Endothelial cell of umbilical vein (primary cell): ENCODE results near the gene PDE1C. TPM values are rescaled to one million over a fixed set of nuclear protein-coding genes. Genes with fewer than 3 reads are reported as not detected.

Experiments used
- BruUV-seq: library from RNA; stranded (reverse); fragments of 400-500 nt; replicated peaks from 2 replicates; lab custom pipeline; 2021; lab: Mats Ljungman, UMichigan
- CTCF ChIA-PET: fragments of 300-600, 350-600 bp; sonication (Branson Sonifier 250); formaldehyde crosslinking; loops from one replicate; lab custom pipeline; 2021; ENCODE audit warnings: antibody characterized with exemption, inconsistent platforms; lab: Charles Lee
- POLR2A ChIA-PET: fragments of 300-600, 350-600 bp; sonication (Branson Sonifier 250); formaldehyde crosslinking; loops from one replicate; lab custom pipeline; 2021; ENCODE audit warnings: antibody characterized with exemption, inconsistent platforms; lab: Charles Lee
- DNase-seq: peaks from one replicate; pipeline ENCODE4 v3.0.0-alpha.2; 2011; ENCODE audit warnings: low read depth, low spot score
- FAIRE-seq: peaks from 2 replicates; lab custom pipeline; 2011; peaks lifted over from hg19 to GRCh38; lab: Jason Lieb, UNC
- H2AFZ ChIP-seq: 2 replicates; pipeline ENCODE4 v1.6.0; 2012; ENCODE audit warnings: low read depth, low read length, control low read depth, inconsistent platforms
- H3K27ac ChIP-seq: 2 replicates; pipeline ENCODE4 v1.5.1; 2011; ENCODE audit warnings: low read depth, mild to moderate bottlenecking, control low read depth, low read length, moderate library complexity; ENCODE audit not compliant: insufficient read depth
- H3K27me3 ChIP-seq, 2 experiments: 2 replicates each; pipeline versions ENCODE4 v1.6.0 to v1.6.1; 2011; ENCODE audit warnings: low read length in 2 of 2, mixed read lengths in 1 of 2; ENCODE audit not compliant: control insufficient read depth in 2 of 2, insufficient read depth in 2 of 2
- H3K36me3 ChIP-seq, 2 experiments: 2 replicates in 1 of 2; 3 replicates in 1 of 2; pipeline ENCODE4 v1.5.1; 2011; ENCODE audit warnings: low read length in 2 of 2, mild to moderate bottlenecking in 1 of 2, moderate library complexity in 1 of 2; ENCODE audit not compliant: control insufficient read depth in 2 of 2, insufficient read depth in 2 of 2; ENCODE audit errors: extremely low read depth in 1 of 2
- H3K4me1 ChIP-seq: 3 replicates; pipeline ENCODE4 v1.5.1; 2011; ENCODE audit warnings: mild to moderate bottlenecking, low read length; ENCODE audit not compliant: control insufficient read depth, insufficient read depth; ENCODE audit errors: extremely low read depth
- H3K4me2 ChIP-seq: 2 replicates; pipeline ENCODE4 v1.6.1; 2011; ENCODE audit warnings: low read length, control low read depth, mixed read lengths; ENCODE audit not compliant: insufficient read depth
- H3K4me3 ChIP-seq, 3 experiments: fragments of 200-600 bp in 1 of 3; sonication (generic), shearing (Covaris generic) in 1 of 3; replicated peaks in 1 of 3; 2 replicates each; pipeline ENCODE4 v1.5.1; 2011 to 2016; ENCODE audit warnings: control low read depth in 3 of 3, low read length in 3 of 3, mild to moderate bottlenecking in 2 of 3, inconsistent platforms in 1 of 3, low read depth in 1 of 3, moderate library complexity in 1 of 3; ENCODE audit not compliant: insufficient read depth in 1 of 3
- H3K79me2 ChIP-seq: 2 replicates; pipeline ENCODE4 v1.6.0; 2012; ENCODE audit warnings: low read length, inconsistent platforms; ENCODE audit not compliant: control insufficient read depth, insufficient read depth
- H3K9ac ChIP-seq: replicated peaks from 2 replicates; pipeline ENCODE3; 2011; ENCODE audit warnings: low read length, control low read depth; ENCODE audit not compliant: insufficient read depth; ENCODE audit errors: extremely low read depth
- H3K9me1 ChIP-seq: replicated peaks from 3 replicates; pipeline ENCODE4 v1.6.0; 2011; ENCODE audit warnings: mild to moderate bottlenecking, low read length; ENCODE audit not compliant: control insufficient read depth, insufficient read depth; ENCODE audit errors: extremely low read depth
- H3K9me3 ChIP-seq: replicated peaks from 2 replicates; pipeline ENCODE4 v1.5.1; 2012; ENCODE audit warnings: low read length, inconsistent platforms; ENCODE audit not compliant: control insufficient read depth, insufficient read depth
- H4K20me1 ChIP-seq: replicated peaks from 2 replicates; pipeline ENCODE3; 2011; ENCODE audit warnings: mild to moderate bottlenecking, low read length; ENCODE audit not compliant: control insufficient read depth, insufficient read depth; ENCODE audit errors: extremely low read depth
- CTCF ChIP-seq, 2 donors: IDR thresholded peaks; 1 replicate in 1 of 2; 2 replicates in 1 of 2; pipeline ENCODE4 v1.5.1; 2011; ENCODE audit warnings: low read length in 2 of 2, mild to moderate bottlenecking in 2 of 2, moderate library complexity in 2 of 2, control low read depth in 1 of 2, inconsistent platforms in 1 of 2, low read depth in 1 of 2; ENCODE audit not compliant: insufficient read depth in 1 of 2; ENCODE audit errors: extremely low read depth in 1 of 2
- EZH2 ChIP-seq: IDR thresholded peaks from 2 replicates; pipeline ENCODE4 v1.6.1; 2012; ENCODE audit warnings: borderline replicate concordance, low read depth, mild to moderate bottlenecking, moderate library complexity, low read length, inconsistent platforms; ENCODE audit not compliant: severe bottlenecking
- FOS ChIP-seq: IDR thresholded peaks from 2 replicates; pipeline ENCODE4 v1.6.1; 2011; ENCODE audit warnings: mild to moderate bottlenecking, low read length, moderate library complexity, borderline replicate concordance; ENCODE audit not compliant: insufficient read depth
- GATA2 ChIP-seq: IDR thresholded peaks from 2 replicates; pipeline ENCODE4 v1.7.0; 2011; ENCODE audit warnings: low read depth, mild to moderate bottlenecking, moderate library complexity, mixed read lengths, low read length; ENCODE audit not compliant: insufficient read length, insufficient read depth
- JUN ChIP-seq: IDR thresholded peaks from 2 replicates; pipeline ENCODE4 v1.6.1; 2011; ENCODE audit warnings: borderline replicate concordance, low read depth; ENCODE audit not compliant: insufficient read length, insufficient read depth
- MAX ChIP-seq: IDR thresholded peaks from 2 replicates; pipeline ENCODE4 v1.6.1; 2011; ENCODE audit not compliant: insufficient read depth, insufficient read length
- MYC ChIP-seq: IDR thresholded peaks from one replicate; pipeline ENCODE4 v1.6.1; 2011; ENCODE audit warnings: mild to moderate bottlenecking, low read depth, low read length
- POLR2A ChIP-seq: IDR thresholded peaks from 2 replicates; pipeline ENCODE4 v1.6.1; 2012; ENCODE audit warnings: low read depth, mild to moderate bottlenecking, control low read depth, low read length
- POLR2AphosphoS5 ChIP-seq: IDR thresholded peaks from 2 replicates; pipeline ENCODE4 v1.6.1; 2012; ENCODE audit warnings: low read depth, mild to moderate bottlenecking, control low read depth, low read length, moderate library complexity; ENCODE audit not compliant: insufficient read depth
- dilution Hi-C: fragments of 300-500 bp; cut with MboI; formaldehyde crosslinking; loops from one replicate; pipeline ENCODE4 v1.15.0; 2019; ENCODE audit warnings: low sequenced_read_pairs; ENCODE audit not compliant: extremely low pct_ligation_motif_present
- intact Hi-C: fragments of 100-400 bp; cut with micrococcal nuclease; formaldehyde crosslinking; loops from one replicate; pipeline ENCODE4 v1.10.0; 2022
- polyA plus RNA-seq, 4 experiments: library from polyadenylated mRNA; depleted of rRNA in 3 of 4; stranded (reverse) in 3 of 4; unstranded in 1 of 4; fragments of >200 nt; gene quantifications; 2 replicates each; pipeline versions ENCODE4 v1.2.1 to v1.2.3, GENCODE V29; 2011 to 2012; ENCODE audit warnings: missing spikeins in 1 of 4
- total RNA-seq: library from RNA; stranded (reverse); gene quantifications from 2 replicates; pipeline ENCODE4 v1.2.3, GENCODE V29; 2021

Gene PDE1C
- total and polyA plus RNA-seq, 2 donors (not counting 3 experiments of a cell fraction or from before 2014, with no cell fraction given): 0.90 to 3.1 TPM

GRCh38 chr7:31748084-31748483 is 322.1 kb downstream of the PDE1C start:
- dilution Hi-C loops (no loop called here), intact Hi-C loops (no loop called here)
- no peaks in the 10 kb centered on the region for H3K4me1 ChIP-seq
- ChIA-PET POLR2A (no interaction called here), CTCF (interaction anchor here (1.4 to 2.3 kb wide), 2 partner anchors 416 to 456 kb away, joined by 6 to 12 read pairs; no protein-coding TSS in a partner anchor)
- BruUV-seq: no TSS peak
- no peaks in the 10 kb centered on the region for H3K9me1 ChIP-seq
- H4K20me1 ChIP-seq: no peaks in the 10 kb centered on the region
- no peak for TF ChIP-seq JUN
- no peak for TF ChIP-seq POLR2A
- TF ChIP-seq GATA2: no peak
- no peak for TF ChIP-seq MAX
- TF ChIP-seq POLR2AphosphoS5: no peak
- no peak for TF ChIP-seq FOS
- no peak for TF ChIP-seq CTCF (IDR thresholded peaks at IDR 0.05; ENCODE audit: extremely low read depth in 1 of 2, insufficient read depth in 1 of 2, low read depth in 1 of 2, low read length in 2 of 2)
- TF ChIP-seq EZH2: no peak
- TF ChIP-seq MYC: no peak
- no peaks in the 10 kb centered on the region for H3K79me2 ChIP-seq
- no peaks in the 10 kb centered on the region for H3K36me3 ChIP-seq
- H3K9ac ChIP-seq: no peak overlapping the region
- H3K9me3 ChIP-seq: no peaks in the 10 kb centered on the region
- no peak overlapping the region for H2AFZ ChIP-seq
- DNase-seq (no peak), FAIRE-seq (no peak)
- H3K4me2 ChIP-seq: no peak overlapping the region
- H3K27ac ChIP-seq: no peak overlapping the region
- H3K4me3 ChIP-seq: no peak overlapping the region
- peaks cover 0 to 2% of the 10 kb centered on the region in 2 experiments for H3K27me3 ChIP-seq
